Ovary (tissue), 3 donors: ENCODE results near the gene S100A14.

Experiments
- CTCF ChIP-seq, 3 donors: fragments of 450-650 bp in 2 of 3; fragments of 200-600 bp in 1 of 3; IDR thresholded peaks; one replicate each; pipeline versions ENCODE4 v1.5.1 to v1.8.0; 2016 to 2022; ENCODE audit warnings: antibody characterized with exemption in 3 of 3, mild to moderate bottlenecking in 1 of 3
- POLR2A ChIP-seq: fragments of 450-650 bp; IDR thresholded peaks from one replicate; pipeline ENCODE4 v1.6.1; 2017; ENCODE audit warnings: antibody characterized with exemption, mild to moderate bottlenecking, moderate library complexity
- donor health status: DM: no; HTN: no; CAD: no.

GRCh38 chr1:153623101-153623500 is 7.0 kb upstream of the S100A14 start:
- TF ChIP-seq CTCF (IDR thresholded peaks at IDR 0.05) (no peak), POLR2A (no peak)
